GM23338 (cell line): Measurements from ENCODE around the gene FRMD4A. TPM values are rescaled to one million over a fixed set of nuclear protein-coding genes. Genes with fewer than 3 reads are reported as not detected.

Experiments used
- ATAC-seq: fragments of 200-7000 bp; cut with Tn5 transposase; 3 replicates; pipeline ENCODE4 v1.9.1; 2020
- DNase-seq: peaks from one replicate; pipeline ENCODE4 v3.0.0-alpha.2; 2015; ENCODE audit warnings: low spot score
- H2AFZ ChIP-seq: fragments of 200-600 bp; sonication (generic); 2 replicates; pipeline ENCODE4 v1.8.0; 2016; ENCODE audit warnings: antibody characterized with exemption, mild to moderate bottlenecking, moderate library complexity
- H3F3A ChIP-seq: fragments of 200-600 bp; sonication (generic); replicated peaks from 2 replicates; pipeline ENCODE4 v1.8.0; 2017; ENCODE audit warnings: antibody characterized with exemption, mixed run types, low read depth
- H3K27ac ChIP-seq: fragments of 200-600 bp; sonication (generic); 2 replicates; pipeline ENCODE4 v1.6.1; 2016; ENCODE audit warnings: low read depth
- H3K27me3 ChIP-seq: fragments of 200-600 bp; sonication (generic); 2 replicates; pipeline ENCODE4 v1.8.0; 2016; ENCODE audit warnings: mild to moderate bottlenecking, mixed run types, moderate library complexity; ENCODE audit not compliant: insufficient read depth
- H3K36me3 ChIP-seq: fragments of 200-600 bp; sonication (generic); 2 replicates; pipeline ENCODE4 v1.8.0; 2016; ENCODE audit warnings: mild to moderate bottlenecking; ENCODE audit not compliant: insufficient read depth
- H3K4me1 ChIP-seq: fragments of 200-600 bp; sonication (generic); 2 replicates; pipeline ENCODE4 v1.8.0; 2016; ENCODE audit warnings: mild to moderate bottlenecking, moderate library complexity; ENCODE audit not compliant: insufficient read depth
- H3K4me2 ChIP-seq: fragments of 200-600 bp; sonication (generic); 2 replicates; pipeline ENCODE4 v1.7.1; 2017; ENCODE audit warnings: mixed run types
- H3K4me3 ChIP-seq: fragments of 200-600 bp; sonication (generic); 2 replicates; pipeline ENCODE4 v1.6.1; 2016; ENCODE audit warnings: mixed run types
- H3K79me2 ChIP-seq: fragments of 200-600 bp; sonication (generic); replicated peaks from 2 replicates; pipeline ENCODE4 v1.8.0; 2017; ENCODE audit warnings: mild to moderate bottlenecking; ENCODE audit not compliant: insufficient read depth
- H3K9me2 ChIP-seq: fragments of 200-600 bp; sonication (generic); 2 replicates; pipeline ENCODE4 v1.8.0; 2017; ENCODE audit not compliant: insufficient read depth
- H4K20me1 ChIP-seq: fragments of 200-600 bp; sonication (generic); replicated peaks from 2 replicates; pipeline ENCODE4 v1.8.0; 2017; ENCODE audit warnings: mild to moderate bottlenecking; ENCODE audit not compliant: insufficient read depth
- H3K27ac Mint-ChIP-seq: 2 replicates; pipeline ENCODE4 v1.8.0; 2020; ENCODE audit warnings: inconsistent platforms, mild to moderate bottlenecking, moderate library complexity, mixed read lengths
- H3K27me3 Mint-ChIP-seq: 3 replicates; pipeline ENCODE4 v1.8.0; 2022; ENCODE audit warnings: low read depth, mild to moderate bottlenecking, moderate library complexity, mixed read lengths, inconsistent platforms; ENCODE audit not compliant: insufficient read depth, poor library complexity
- H3K36me3 Mint-ChIP-seq: 3 replicates; pipeline ENCODE4 v1.8.0; 2021; ENCODE audit warnings: low read depth, mild to moderate bottlenecking, inconsistent platforms, moderate library complexity, mixed read lengths
- H3K4me1 Mint-ChIP-seq: 3 replicates; pipeline ENCODE4 v1.8.0; 2020; ENCODE audit warnings: mild to moderate bottlenecking, inconsistent platforms, mixed read lengths
- H3K4me3 Mint-ChIP-seq: 3 replicates; pipeline ENCODE4 v1.8.0; 2021; ENCODE audit warnings: moderate library complexity, mild to moderate bottlenecking, inconsistent platforms, mixed read lengths
- H3K9me3 Mint-ChIP-seq: 3 replicates; pipeline ENCODE4 v1.8.0; 2020; ENCODE audit warnings: moderate library complexity, mild to moderate bottlenecking, inconsistent platforms, mixed read lengths
- CREB1 ChIP-seq: fragments of 250-450 bp; sonication (Bioruptor Pico); IDR thresholded peaks from 2 replicates; pipeline ENCODE4 v1.5.0; 2020; ENCODE audit warnings: low read depth, mild to moderate bottlenecking, moderate library complexity
- ETS1 ChIP-seq: IDR thresholded peaks from 2 replicates; pipeline ENCODE4 v1.6.1; 2016; ENCODE audit warnings: antibody characterized with exemption
- EZH2 ChIP-seq: fragments of 200-600 bp; sonication (generic); IDR thresholded peaks from one replicate; pipeline ENCODE4 v1.8.0; 2017; ENCODE audit warnings: antibody characterized with exemption, mild to moderate bottlenecking, low read depth; ENCODE audit not compliant: unreplicated experiment
- JUNB ChIP-seq: IDR thresholded peaks from one replicate; pipeline ENCODE4 v1.6.1; 2016; ENCODE audit warnings: antibody characterized with exemption; ENCODE audit not compliant: unreplicated experiment
- NANOG ChIP-seq: IDR thresholded peaks from 2 replicates; pipeline ENCODE4 v1.6.1; 2016; ENCODE audit warnings: antibody characterized with exemption, borderline replicate concordance
- POLR2AphosphoS5 ChIP-seq: IDR thresholded peaks from 2 replicates; pipeline ENCODE4 v1.6.1; 2016; ENCODE audit warnings: antibody characterized with exemption, low read depth
- REST ChIP-seq: IDR thresholded peaks from one replicate; pipeline ENCODE4 v1.6.1; 2018; ENCODE audit warnings: antibody characterized with exemption; ENCODE audit not compliant: unreplicated experiment
- STAT1 ChIP-seq: IDR thresholded peaks from one replicate; pipeline ENCODE4 v1.6.1; 2016; ENCODE audit warnings: antibody characterized with exemption; ENCODE audit not compliant: unreplicated experiment
- ZNF114 ChIP-seq: fragments of 250-450 bp; sonication (Bioruptor Pico); IDR thresholded peaks from 2 replicates; pipeline ENCODE4 v1.5.0; 2020; ENCODE audit warnings: mild to moderate bottlenecking, moderate library complexity
- ZNF462 ChIP-seq: fragments of 250-450 bp; sonication (Bioruptor Pico); IDR thresholded peaks from 2 replicates; pipeline ENCODE4 v1.5.0; 2020; ENCODE audit warnings: mild to moderate bottlenecking, moderate library complexity
- polyA plus RNA-seq: library from polyadenylated mRNA; unstranded; fragments of >200 nt; fragmentation: Nextera tagmentation; extraction: Ambion mirVana; gene quantifications from 2 replicates; pipeline ENCODE4 v1.2.1, GENCODE V29; 2016
- total RNA-seq: library from RNA; depleted of rRNA; stranded (reverse); fragments of >200 nt; shearing (Covaris generic); gene quantifications from 2 replicates; pipeline ENCODE4 v1.2.3, GENCODE V29; 2014

The FRMD4A gene
- total and polyA plus RNA-seq, 2 experiments from 2014 or later = 14.0 to 20.1 TPM

GRCh38 chr10:13803566-13804554, 526.9 kb downstream of the FRMD4A start (continued):
- TF ChIP-seq ETS1 (no peak), STAT1 (no peak)

GRCh38 chr10:13801907-13802288, 528.8 kb downstream of the FRMD4A start:
- H3K4me3 Mint-ChIP-seq = no peak overlapping the region
- TF ChIP-seq STAT1 = no peak
- no peak for TF ChIP-seq EZH2
- no peak for TF ChIP-seq JUNB
- TF ChIP-seq ETS1 = no peak
- TF ChIP-seq ZNF462 (CRISPR knock-in tag) = no peak
- TF ChIP-seq NANOG = no peak
- no peak for TF ChIP-seq POLR2AphosphoS5
- no peak for TF ChIP-seq ZNF114 (CRISPR knock-in tag)
- TF ChIP-seq CREB1 = no peak
- TF ChIP-seq REST = no peak

More at GRCh38 chr10:13801907-13802288, 528.8 kb downstream of the FRMD4A start:
- peaks cover 9% of the 10 kb centered on the region for H3K4me1 ChIP-seq
- H4K20me1 ChIP-seq = no peaks in the 10 kb centered on the region
- no peak overlapping the region for H3K27ac ChIP-seq
- no peaks in the 10 kb centered on the region for H3F3A ChIP-seq
- no peak overlapping the region for H3K4me2 ChIP-seq
- peaks cover 12% of the 10 kb centered on the region for H3K4me1 Mint-ChIP-seq
- 0 out of 2 replicates have a peak, but pooled peaks cover 6% of the 10 kb centered on the region for H3K9me2 ChIP-seq
- H3K27ac Mint-ChIP-seq = no peak overlapping the region
- H3K36me3 Mint-ChIP-seq = no peaks in the 10 kb centered on the region
- no peak overlapping the region for H3K4me3 ChIP-seq
- H3K36me3 ChIP-seq = no peaks in the 10 kb centered on the region
- H2AFZ ChIP-seq = no peak overlapping the region
- no peaks in the 10 kb centered on the region for H3K79me2 ChIP-seq
- H3K27me3 Mint-ChIP-seq = peaks cover 3% of the 10 kb centered on the region
- ATAC-seq (no peak), DNase-seq (no peak)
- H3K9me3 Mint-ChIP-seq = no peaks in the 10 kb centered on the region
- H3K27me3 ChIP-seq = no peaks in the 10 kb centered on the region
